ENCODE results near the gene PTTG1IP. TPM values are rescaled to one million over a fixed set of nuclear protein-coding genes. Genes with fewer than 3 reads are reported as not detected.

The PTTG1IP gene
- total RNA-seq, 1 experiment from 2014 or later: 445 TPM

GRCh38 chr21:44876849-44877575, 3.5 kb upstream of the PTTG1IP start:
- H3K36me3 ChIP-seq: peaks cover 7% of the 10 kb centered on the region; the same call in 1 of the 2 replicates
- no peak for DNase-seq
- no peaks in the 10 kb centered on the region for H3K9me3 ChIP-seq
- H3K27me3 ChIP-seq: no peaks in the 10 kb centered on the region
- no peak overlapping the region for H3K4me3 ChIP-seq

- DNase-seq: no peak
- H3K36me3 ChIP-seq: peaks cover 7% of the 10 kb centered on the region; the same call in 1 of the 2 replicates
- H3K4me3 ChIP-seq: peak overlapping the region; percentile 70
- no peaks in the 10 kb centered on the region for H3K9me3 ChIP-seq
- H3K27me3 ChIP-seq: no peaks in the 10 kb centered on the region
These were observed 1.8 kb upstream of the PTTG1IP start for GRCh38 chr21:44875316-44875700.

DNA sequence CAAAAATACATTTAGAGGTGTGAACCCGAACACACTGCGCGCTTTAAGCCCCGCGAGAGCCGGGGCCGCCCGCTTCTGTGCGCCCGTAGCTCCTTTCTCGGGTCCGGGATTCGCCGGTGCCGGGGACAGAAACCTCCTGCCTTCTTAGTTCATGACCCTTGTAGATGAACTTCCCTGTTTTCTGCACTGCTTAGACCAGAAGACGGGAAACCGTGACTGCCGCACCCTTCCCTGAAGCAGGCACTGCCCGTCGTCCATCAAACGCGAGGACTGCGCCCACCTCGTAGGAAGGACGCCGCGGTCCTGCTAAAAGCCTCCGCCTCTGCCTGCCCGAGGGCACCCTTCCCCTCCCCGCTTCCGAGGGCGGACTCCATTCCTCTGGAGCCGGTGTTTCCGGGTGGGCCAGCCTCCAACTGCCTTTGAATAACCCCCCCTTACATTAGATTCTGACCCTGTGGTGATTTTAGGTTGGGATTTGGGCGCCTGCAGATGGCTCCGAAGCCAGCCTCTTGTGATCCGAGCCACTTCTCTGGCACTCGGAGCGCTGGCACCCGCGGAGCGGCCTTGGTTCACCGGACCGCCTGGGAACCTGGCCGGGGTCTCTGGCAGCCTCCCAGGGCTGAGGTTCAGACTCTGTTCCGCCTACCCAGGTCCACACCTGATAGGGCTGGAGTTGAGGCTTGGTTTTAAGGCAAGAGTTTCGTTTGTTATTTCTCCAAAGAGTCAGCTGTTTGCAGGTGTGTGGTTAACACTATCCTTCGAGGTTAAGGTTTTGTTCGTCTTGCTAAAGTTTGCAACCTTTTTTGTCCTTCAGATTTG, 1.2 kb upstream of the PTTG1IP start:
- peak; percentile 81 for DNase-seq
- peak overlapping the region; percentile 70 for H3K4me3 ChIP-seq
- no peaks in the 10 kb centered on the region for H3K9me3 ChIP-seq
- peaks cover 7% of the 10 kb centered on the region; the same call in 1 of the 2 replicates for H3K36me3 ChIP-seq
- H3K27me3 ChIP-seq: no peaks in the 10 kb centered on the region

DNA sequence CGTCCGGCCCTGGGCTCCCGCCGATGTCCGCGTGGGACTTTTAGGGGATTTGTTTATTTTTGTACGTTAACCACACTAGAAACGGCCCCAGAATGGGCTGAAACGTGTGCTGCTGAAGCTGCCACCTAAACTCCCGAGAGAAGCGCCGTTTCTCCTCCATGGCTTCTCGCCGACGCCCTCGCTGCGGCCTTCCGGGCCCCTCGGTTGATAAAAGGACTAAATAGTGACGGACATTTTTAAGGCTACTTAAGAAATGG, 678 bp upstream of the PTTG1IP start:
- H3K27me3 ChIP-seq: no peaks in the 10 kb centered on the region
- no peaks in the 10 kb centered on the region for H3K9me3 ChIP-seq
- DNase-seq: no peak
- peak overlapping the region; percentile 70 for H3K4me3 ChIP-seq
- peaks cover 7% of the 10 kb centered on the region; the same call in 1 of the 2 replicates for H3K36me3 ChIP-seq

- DNase-seq: peak; percentile 52
- H3K27me3 ChIP-seq: no peaks in the 10 kb centered on the region
- H3K9me3 ChIP-seq: no peaks in the 10 kb centered on the region
- H3K4me3 ChIP-seq: peak overlapping the region; percentile 70
- peaks cover 18% of the 10 kb centered on the region for H3K36me3 ChIP-seq
These were observed 688 bp downstream of the PTTG1IP start for GRCh38 chr21:44872649-44873355.

DNA sequence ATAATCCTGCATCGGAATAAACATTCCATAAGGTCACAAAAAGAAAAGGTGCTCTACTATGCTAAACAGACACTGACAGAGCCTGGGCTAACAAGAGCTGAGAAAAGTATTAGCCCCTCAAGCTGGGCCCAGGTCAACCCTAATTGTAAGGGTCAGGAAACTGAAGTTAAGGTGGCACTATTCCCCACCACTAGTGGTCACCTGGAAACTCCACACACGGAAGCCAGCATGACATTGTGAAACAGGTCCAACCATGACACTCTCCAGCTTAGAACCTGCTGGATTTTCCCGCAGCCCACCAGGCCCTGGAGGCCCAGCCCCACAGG, 1.2 kb downstream of the PTTG1IP start:
- Histone ChIP-seq H3K4me3 (peak overlapping the region; percentile 70), H3K36me3 (peaks cover 23% of the 10 kb centered on the region), H3K27me3 (no peaks in the 10 kb centered on the region), H3K9me3 (no peaks in the 10 kb centered on the region)
- no peak for DNase-seq

GRCh38 chr21:44871576-44872269, 1.8 kb downstream of the PTTG1IP start:
- Histone ChIP-seq H3K9me3 (no peaks in the 10 kb centered on the region), H3K27me3 (no peaks in the 10 kb centered on the region), H3K4me3 (peak overlapping the region; percentile 70), H3K36me3 (peaks cover 29% of the 10 kb centered on the region)
- DNase-seq: peak; percentile 75

- Histone ChIP-seq H3K4me3 (peak overlapping the region; percentile 70), H3K27me3 (no peaks in the 10 kb centered on the region), H3K36me3 (peaks cover 31% of the 10 kb centered on the region), H3K9me3 (no peaks in the 10 kb centered on the region)
- peak; percentile 23 for DNase-seq
These were observed 2.6 kb downstream of the PTTG1IP start for GRCh38 chr21:44870748-44871495.

- DNase-seq: peak; percentile 96
- H3K36me3 ChIP-seq: peaks cover 40% of the 10 kb centered on the region
- no peaks in the 10 kb centered on the region for H3K27me3 ChIP-seq
- no peaks in the 10 kb centered on the region for H3K9me3 ChIP-seq
- peak overlapping the region; percentile 26 for H3K4me3 ChIP-seq
These were observed 3.4 kb downstream of the PTTG1IP start for GRCh38 chr21:44869781-44870747.

DNA sequence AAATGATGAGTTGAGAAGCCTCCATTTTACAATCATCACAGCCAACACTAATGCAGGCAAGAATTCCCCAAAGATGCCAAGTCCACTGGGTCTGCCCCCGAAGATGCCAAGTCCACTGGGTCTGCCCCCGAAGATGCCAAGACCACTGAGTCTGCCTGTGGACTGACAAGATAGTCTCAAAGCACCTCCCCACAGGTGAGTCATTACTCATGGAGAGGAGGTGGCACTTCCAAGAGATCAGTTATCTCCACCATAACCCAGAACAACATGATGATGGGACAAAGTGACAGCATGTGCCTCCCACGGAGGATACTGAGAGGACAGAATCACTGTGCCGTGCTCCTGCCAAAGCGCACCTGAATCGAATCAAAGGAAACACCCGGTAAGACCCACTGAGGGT, 4.8 kb downstream of the PTTG1IP start:
- no peak overlapping the region for H3K4me3 ChIP-seq

GRCh38 chr21:44867999-44868700, 5.3 kb downstream of the PTTG1IP start:
- peaks cover 59% of the 10 kb centered on the region for H3K36me3 ChIP-seq
- no peaks in the 10 kb centered on the region for H3K27me3 ChIP-seq
- DNase-seq: no peak
- H3K4me3 ChIP-seq: no peak overlapping the region
- H3K9me3 ChIP-seq: no peaks in the 10 kb centered on the region

More for the DNA sequence above, 4.8 kb downstream of the PTTG1IP start:
- no peaks in the 10 kb centered on the region for H3K9me3 ChIP-seq
- H3K36me3 ChIP-seq: peaks cover 53% of the 10 kb centered on the region
- no peaks in the 10 kb centered on the region for H3K27me3 ChIP-seq
- DNase-seq: no peak

- Histone ChIP-seq H3K36me3 (peaks cover 60% of the 10 kb centered on the region), H3K9me3 (no peaks in the 10 kb centered on the region), H3K27me3 (no peaks in the 10 kb centered on the region), H3K4me3 (no peak overlapping the region)
- no peak for DNase-seq
These were observed 6.0 kb downstream of the PTTG1IP start for GRCh38 chr21:44867464-44867863.

- no peaks in the 10 kb centered on the region for H3K9me3 ChIP-seq
- no peak overlapping the region for H3K4me3 ChIP-seq
- DNase-seq: peak; percentile 39
- peaks cover 59% of the 10 kb centered on the region for H3K36me3 ChIP-seq
- H3K27me3 ChIP-seq: no peaks in the 10 kb centered on the region
These were observed 6.7 kb downstream of the PTTG1IP start for GRCh38 chr21:44866780-44867179.

- H3K9me3 ChIP-seq: no peaks in the 10 kb centered on the region
- no peaks in the 10 kb centered on the region for H3K27me3 ChIP-seq
- H3K4me3 ChIP-seq: no peak overlapping the region
- no peak for DNase-seq
- peaks cover 67% of the 10 kb centered on the region for H3K36me3 ChIP-seq
These were observed 7.8 kb downstream of the PTTG1IP start for GRCh38 chr21:44865561-44866280.

Data from MG63 (cell line).